WTC11 (cell line): ENCODE data around the gene NOD1. TPM values are rescaled to one million over a fixed set of nuclear protein-coding genes. Genes with fewer than 3 reads are reported as not detected.
A peak's percentile ranks its signal among the peaks of the same experiment; 100 is the strongest.

Source experiments
- ATAC-seq: fragments of 200-7000 bp; cut with Tn5 transposase; 2 replicates; pipeline ENCODE4 v1.10.0; 2021; ENCODE audit warnings: mild to moderate bottlenecking, moderate library complexity
- CTCF ChIA-PET: fragments of 300-600 bp; sonication (Branson Sonifier 250); formaldehyde crosslinking; loops from one replicate; lab custom pipeline; 2021; ENCODE audit warnings: antibody characterized with exemption; lab: Charles Lee
- POLR2A ChIA-PET: fragments of 350-600 bp; sonication (Branson Sonifier 250); formaldehyde crosslinking; loops from one replicate; lab custom pipeline; 2021; ENCODE audit warnings: antibody characterized with exemption; lab: Charles Lee
- DNase-seq: peaks from one replicate; pipeline ENCODE4 v3.0.0; 2021; ENCODE audit warnings: low spot score
- H3K27ac Mint-ChIP-seq: 2 replicates; pipeline ENCODE4 v1.8.0; 2021; ENCODE audit warnings: mixed read lengths
- H3K27me3 Mint-ChIP-seq: 2 replicates; pipeline ENCODE4 v1.8.0; 2021; ENCODE audit warnings: low read depth, mild to moderate bottlenecking, moderate library complexity, mixed read lengths
- H3K36me3 Mint-ChIP-seq: 2 replicates; pipeline ENCODE4 v1.8.0; 2021; ENCODE audit warnings: mixed read lengths
- H3K4me1 Mint-ChIP-seq: 2 replicates; pipeline ENCODE4 v1.8.0; 2022; ENCODE audit warnings: mixed read lengths
- H3K4me3 Mint-ChIP-seq: 2 replicates; pipeline ENCODE4 v1.8.0; 2021; ENCODE audit warnings: mild to moderate bottlenecking, moderate library complexity, mixed read lengths
- H3K9me3 Mint-ChIP-seq: 2 replicates; pipeline ENCODE4 v1.8.0; 2021; ENCODE audit warnings: mixed read lengths
- EMX1 ChIP-seq: fragments of 250-450 bp; sonication (Bioruptor Pico); IDR thresholded peaks from 2 replicates; pipeline ENCODE4 v1.8.0; 2021; ENCODE audit warnings: mild to moderate bottlenecking
- ESRRA ChIP-seq: sonication (generic); formaldehyde crosslinking; IDR thresholded peaks from 2 replicates; pipeline ENCODE4 v1.8.1; 2022; ENCODE audit warnings: mild to moderate bottlenecking, missing genetic modification reagents, borderline replicate concordance
- FOXK1 ChIP-seq: sonication (generic); formaldehyde crosslinking; IDR thresholded peaks from 2 replicates; pipeline ENCODE4 v1.8.0; 2022; ENCODE audit warnings: mild to moderate bottlenecking, moderate library complexity, missing genetic modification reagents
- JAZF1 ChIP-seq: fragments of 250-450 bp; sonication (Bioruptor Pico); IDR thresholded peaks from 2 replicates; pipeline ENCODE4 v1.9.0; 2021; ENCODE audit warnings: moderate library complexity, mild to moderate bottlenecking, inconsistent platforms
- OVOL2 ChIP-seq: fragments of 250-450 bp; sonication (Bioruptor Pico); IDR thresholded peaks from 2 replicates; pipeline ENCODE4 v1.9.0; 2021; ENCODE audit warnings: mild to moderate bottlenecking, borderline replicate concordance
- SP1 ChIP-seq: sonication (generic); formaldehyde crosslinking; conservative IDR thresholded peaks from 2 replicates; pipeline ENCODE4 v1.8.1; 2022; ENCODE audit warnings: missing genetic modification reagents
- TCF7 ChIP-seq: sonication (generic); formaldehyde crosslinking; IDR thresholded peaks from 2 replicates; pipeline ENCODE4 v1.8.0; 2022; ENCODE audit warnings: mild to moderate bottlenecking, low read depth, missing genetic modification reagents, moderate library complexity
- TEAD4 ChIP-seq: sonication (generic); formaldehyde crosslinking; IDR thresholded peaks from 2 replicates; pipeline ENCODE4 v1.8.0; 2022; ENCODE audit warnings: mild to moderate bottlenecking, missing genetic modification reagents
- ZNF138 ChIP-seq: sonication (generic); formaldehyde crosslinking; conservative IDR thresholded peaks from 2 replicates; pipeline ENCODE4 v1.8.1; 2022; ENCODE audit warnings: mild to moderate bottlenecking, moderate library complexity, missing genetic modification reagents
- ZNF263 ChIP-seq: sonication (generic); formaldehyde crosslinking; IDR thresholded peaks from 2 replicates; pipeline ENCODE4 v1.8.1; 2022; ENCODE audit warnings: low read depth, mild to moderate bottlenecking, moderate library complexity, missing genetic modification reagents
- total RNA-seq: library from RNA; stranded (reverse); gene quantifications from 3 replicates; pipeline ENCODE4 v1.2.3, GENCODE V29; 2021
- TF ChIP-seq, protein P1 (sequence below): sonication (generic); formaldehyde crosslinking; IDR thresholded peaks from 2 replicates; pipeline ENCODE4 v1.8.0; 2023; ENCODE audit warnings: mild to moderate bottlenecking, missing genetic modification reagents
- TF ChIP-seq, protein P2 (sequence below): fragments of 250-450 bp; sonication (Bioruptor Pico); IDR thresholded peaks from 2 replicates; pipeline ENCODE4 v1.9.0; 2021; ENCODE audit warnings: mild to moderate bottlenecking
- TF ChIP-seq, protein P3 (sequence below): sonication (generic); formaldehyde crosslinking; IDR thresholded peaks from 2 replicates; pipeline ENCODE4 v1.8.1; 2022; ENCODE audit warnings: low read depth, mild to moderate bottlenecking, moderate library complexity, missing genetic modification reagents, borderline replicate concordance
- TF ChIP-seq, protein P4 (sequence below): sonication (generic); formaldehyde crosslinking; IDR thresholded peaks from 2 replicates; pipeline ENCODE4 v1.8.1; 2023; ENCODE audit warnings: mild to moderate bottlenecking, missing genetic modification reagents
- TF ChIP-seq, protein P5 (sequence below): sonication (generic); formaldehyde crosslinking; IDR thresholded peaks from 2 replicates; pipeline ENCODE4 v1.8.0; 2023; ENCODE audit warnings: missing genetic modification reagents, mild to moderate bottlenecking, borderline replicate concordance

Gene NOD1
- total RNA-seq, 1 experiment from 2014 or later = 6.4 TPM

DNA sequence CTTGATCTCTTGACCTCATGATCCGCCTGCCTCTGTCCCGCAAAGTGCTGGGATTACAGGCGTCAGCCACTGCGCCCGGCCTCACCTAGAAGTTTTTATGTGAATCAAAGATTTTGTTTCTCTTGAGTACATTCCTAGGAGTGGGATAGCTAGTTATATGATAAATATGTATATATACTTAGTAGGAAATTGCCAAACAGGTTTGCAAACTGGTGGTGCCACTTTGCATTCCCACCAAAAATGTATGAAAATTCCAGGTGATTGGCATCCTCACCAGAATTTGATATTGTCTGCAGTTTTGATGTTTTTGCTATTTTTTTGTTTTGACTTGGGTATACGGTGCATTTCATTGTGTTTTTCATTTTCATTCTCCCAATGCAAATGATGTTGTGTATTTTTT, 86.8 kb downstream of the NOD1 start (continued):
- TF ChIP-seq, protein P1, sequence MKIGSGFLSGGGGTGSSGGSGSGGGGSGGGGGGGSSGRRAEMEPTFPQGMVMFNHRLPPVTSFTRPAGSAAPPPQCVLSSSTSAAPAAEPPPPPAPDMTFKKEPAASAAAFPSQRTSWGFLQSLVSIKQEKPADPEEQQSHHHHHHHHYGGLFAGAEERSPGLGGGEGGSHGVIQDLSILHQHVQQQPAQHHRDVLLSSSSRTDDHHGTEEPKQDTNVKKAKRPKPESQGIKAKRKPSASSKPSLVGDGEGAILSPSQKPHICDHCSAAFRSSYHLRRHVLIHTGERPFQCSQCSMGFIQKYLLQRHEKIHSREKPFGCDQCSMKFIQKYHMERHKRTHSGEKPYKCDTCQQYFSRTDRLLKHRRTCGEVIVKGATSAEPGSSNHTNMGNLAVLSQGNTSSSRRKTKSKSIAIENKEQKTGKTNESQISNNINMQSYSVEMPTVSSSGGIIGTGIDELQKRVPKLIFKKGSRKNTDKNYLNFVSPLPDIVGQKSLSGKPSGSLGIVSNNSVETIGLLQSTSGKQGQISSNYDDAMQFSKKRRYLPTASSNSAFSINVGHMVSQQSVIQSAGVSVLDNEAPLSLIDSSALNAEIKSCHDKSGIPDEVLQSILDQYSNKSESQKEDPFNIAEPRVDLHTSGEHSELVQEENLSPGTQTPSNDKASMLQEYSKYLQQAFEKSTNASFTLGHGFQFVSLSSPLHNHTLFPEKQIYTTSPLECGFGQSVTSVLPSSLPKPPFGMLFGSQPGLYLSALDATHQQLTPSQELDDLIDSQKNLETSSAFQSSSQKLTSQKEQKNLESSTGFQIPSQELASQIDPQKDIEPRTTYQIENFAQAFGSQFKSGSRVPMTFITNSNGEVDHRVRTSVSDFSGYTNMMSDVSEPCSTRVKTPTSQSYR (CRISPR knock-in tag) = no peak
- TF ChIP-seq JAZF1 = no peak

DNA sequence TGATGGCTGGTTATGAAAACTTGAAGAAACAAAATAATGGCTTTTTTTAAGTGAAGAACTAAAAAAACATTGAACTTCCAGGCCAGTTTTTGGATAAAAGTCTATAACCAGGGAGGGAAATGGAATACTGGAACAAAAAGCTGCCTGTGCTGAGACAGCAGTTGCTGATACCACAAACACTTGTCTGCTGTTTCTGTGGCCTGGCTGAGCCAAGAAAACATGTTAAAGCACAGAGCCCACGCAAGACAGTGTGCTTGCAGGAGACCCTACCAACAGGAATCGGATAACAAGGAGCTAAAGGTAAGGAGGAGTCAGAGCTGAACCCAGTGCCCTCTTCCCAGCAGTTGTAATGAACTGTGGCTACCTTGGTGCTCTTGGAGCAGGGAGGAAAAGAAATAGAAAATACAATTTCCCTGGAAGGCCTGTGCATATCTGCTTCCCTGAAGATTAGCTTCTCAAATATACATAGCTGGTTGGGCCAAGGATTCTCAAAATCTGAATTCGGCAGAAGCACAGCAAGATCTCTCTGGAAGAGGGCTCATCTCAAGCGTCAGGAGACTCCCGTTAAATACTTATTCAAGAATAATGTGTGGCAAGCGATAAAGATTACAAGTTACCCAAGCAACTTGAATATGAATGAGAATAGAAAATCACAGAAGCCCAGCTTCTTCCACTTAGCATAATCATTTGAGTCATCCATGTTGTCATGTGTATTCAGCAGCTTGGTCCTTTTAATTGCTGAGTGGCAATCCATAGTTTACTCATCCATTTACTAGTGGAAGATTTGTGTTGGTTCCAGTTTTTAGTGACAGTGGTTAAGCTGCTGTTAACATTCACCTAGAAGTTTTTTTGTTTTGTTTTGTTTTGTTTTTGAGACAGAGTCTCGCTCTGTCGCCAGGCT, 87.6 kb downstream of the NOD1 start:
- POLR2A ChIA-PET = no interaction called here
- H3K36me3 Mint-ChIP-seq = no peaks in the 10 kb centered on the region

DNA sequence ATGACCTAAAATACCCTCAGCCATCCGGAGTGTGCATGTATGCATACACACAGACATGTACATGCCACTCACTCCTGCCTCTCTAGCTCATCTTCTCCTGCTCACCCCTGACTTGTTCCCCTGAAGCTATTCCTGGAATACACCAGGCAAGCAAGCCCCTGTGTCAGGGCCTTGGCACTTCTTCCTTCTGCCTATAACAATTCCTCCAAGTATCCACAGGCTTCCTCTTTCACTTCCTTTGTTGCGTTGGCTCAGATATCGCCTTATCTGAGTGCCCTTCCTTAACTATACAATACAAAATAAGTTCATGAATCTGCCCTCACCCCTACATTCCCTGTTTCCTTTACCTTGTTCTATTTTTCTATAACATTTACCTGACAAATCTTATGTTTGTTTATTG, 88.8 kb downstream of the NOD1 start:
- Mint-ChIP-seq H3K4me1 (peaks cover 19% of the 10 kb centered on the region), H3K4me3 (no peak overlapping the region), H3K27ac (no peak overlapping the region), H3K36me3 (no peaks in the 10 kb centered on the region), H3K9me3 (no peaks in the 10 kb centered on the region), H3K27me3 (no peaks in the 10 kb centered on the region)
- TF ChIP-seq, protein P2, sequence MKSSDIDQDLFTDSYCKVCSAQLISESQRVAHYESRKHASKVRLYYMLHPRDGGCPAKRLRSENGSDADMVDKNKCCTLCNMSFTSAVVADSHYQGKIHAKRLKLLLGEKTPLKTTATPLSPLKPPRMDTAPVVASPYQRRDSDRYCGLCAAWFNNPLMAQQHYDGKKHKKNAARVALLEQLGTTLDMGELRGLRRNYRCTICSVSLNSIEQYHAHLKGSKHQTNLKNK = no peak
- no peak for TF ChIP-seq ESRRA (CRISPR knock-in tag)
- no peak for TF ChIP-seq TCF7 (CRISPR knock-in tag)
- TF ChIP-seq ZNF263 (CRISPR knock-in tag) = no peak
- TF ChIP-seq ZNF138 = no peak
- no peak for TF ChIP-seq FOXK1 (CRISPR knock-in tag)
- TF ChIP-seq OVOL2 (CRISPR knock-in tag) = no peak
- TF ChIP-seq, protein P3, sequence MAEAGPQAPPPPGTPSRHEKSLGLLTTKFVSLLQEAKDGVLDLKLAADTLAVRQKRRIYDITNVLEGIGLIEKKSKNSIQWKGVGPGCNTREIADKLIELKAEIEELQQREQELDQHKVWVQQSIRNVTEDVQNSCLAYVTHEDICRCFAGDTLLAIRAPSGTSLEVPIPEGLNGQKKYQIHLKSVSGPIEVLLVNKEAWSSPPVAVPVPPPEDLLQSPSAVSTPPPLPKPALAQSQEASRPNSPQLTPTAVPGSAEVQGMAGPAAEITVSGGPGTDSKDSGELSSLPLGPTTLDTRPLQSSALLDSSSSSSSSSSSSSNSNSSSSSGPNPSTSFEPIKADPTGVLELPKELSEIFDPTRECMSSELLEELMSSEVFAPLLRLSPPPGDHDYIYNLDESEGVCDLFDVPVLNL (CRISPR knock-in tag) = no peak
- no peak for TF ChIP-seq TEAD4
- DNase-seq = no peak
- ChIA-PET CTCF (no interaction called here), POLR2A (no interaction called here)
- ATAC-seq = no peak

More for the DNA sequence above, 87.6 kb downstream of the NOD1 start:
- Mint-ChIP-seq H3K27me3 (no peaks in the 10 kb centered on the region), H3K9me3 (no peaks in the 10 kb centered on the region), H3K4me3 (no peak overlapping the region), H3K4me1 (peaks cover 30% of the 10 kb centered on the region), H3K27ac (0 out of 2 replicates have a peak overlapping the region, but pooled peaks have one; percentile 14)
- ATAC-seq = peak; percentile 48
- no peak for DNase-seq
- TF ChIP-seq, protein P4, sequence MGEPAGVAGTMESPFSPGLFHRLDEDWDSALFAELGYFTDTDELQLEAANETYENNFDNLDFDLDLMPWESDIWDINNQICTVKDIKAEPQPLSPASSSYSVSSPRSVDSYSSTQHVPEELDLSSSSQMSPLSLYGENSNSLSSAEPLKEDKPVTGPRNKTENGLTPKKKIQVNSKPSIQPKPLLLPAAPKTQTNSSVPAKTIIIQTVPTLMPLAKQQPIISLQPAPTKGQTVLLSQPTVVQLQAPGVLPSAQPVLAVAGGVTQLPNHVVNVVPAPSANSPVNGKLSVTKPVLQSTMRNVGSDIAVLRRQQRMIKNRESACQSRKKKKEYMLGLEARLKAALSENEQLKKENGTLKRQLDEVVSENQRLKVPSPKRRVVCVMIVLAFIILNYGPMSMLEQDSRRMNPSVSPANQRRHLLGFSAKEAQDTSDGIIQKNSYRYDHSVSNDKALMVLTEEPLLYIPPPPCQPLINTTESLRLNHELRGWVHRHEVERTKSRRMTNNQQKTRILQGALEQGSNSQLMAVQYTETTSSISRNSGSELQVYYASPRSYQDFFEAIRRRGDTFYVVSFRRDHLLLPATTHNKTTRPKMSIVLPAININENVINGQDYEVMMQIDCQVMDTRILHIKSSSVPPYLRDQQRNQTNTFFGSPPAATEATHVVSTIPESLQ = no peak
- TF ChIP-seq, protein P5, sequence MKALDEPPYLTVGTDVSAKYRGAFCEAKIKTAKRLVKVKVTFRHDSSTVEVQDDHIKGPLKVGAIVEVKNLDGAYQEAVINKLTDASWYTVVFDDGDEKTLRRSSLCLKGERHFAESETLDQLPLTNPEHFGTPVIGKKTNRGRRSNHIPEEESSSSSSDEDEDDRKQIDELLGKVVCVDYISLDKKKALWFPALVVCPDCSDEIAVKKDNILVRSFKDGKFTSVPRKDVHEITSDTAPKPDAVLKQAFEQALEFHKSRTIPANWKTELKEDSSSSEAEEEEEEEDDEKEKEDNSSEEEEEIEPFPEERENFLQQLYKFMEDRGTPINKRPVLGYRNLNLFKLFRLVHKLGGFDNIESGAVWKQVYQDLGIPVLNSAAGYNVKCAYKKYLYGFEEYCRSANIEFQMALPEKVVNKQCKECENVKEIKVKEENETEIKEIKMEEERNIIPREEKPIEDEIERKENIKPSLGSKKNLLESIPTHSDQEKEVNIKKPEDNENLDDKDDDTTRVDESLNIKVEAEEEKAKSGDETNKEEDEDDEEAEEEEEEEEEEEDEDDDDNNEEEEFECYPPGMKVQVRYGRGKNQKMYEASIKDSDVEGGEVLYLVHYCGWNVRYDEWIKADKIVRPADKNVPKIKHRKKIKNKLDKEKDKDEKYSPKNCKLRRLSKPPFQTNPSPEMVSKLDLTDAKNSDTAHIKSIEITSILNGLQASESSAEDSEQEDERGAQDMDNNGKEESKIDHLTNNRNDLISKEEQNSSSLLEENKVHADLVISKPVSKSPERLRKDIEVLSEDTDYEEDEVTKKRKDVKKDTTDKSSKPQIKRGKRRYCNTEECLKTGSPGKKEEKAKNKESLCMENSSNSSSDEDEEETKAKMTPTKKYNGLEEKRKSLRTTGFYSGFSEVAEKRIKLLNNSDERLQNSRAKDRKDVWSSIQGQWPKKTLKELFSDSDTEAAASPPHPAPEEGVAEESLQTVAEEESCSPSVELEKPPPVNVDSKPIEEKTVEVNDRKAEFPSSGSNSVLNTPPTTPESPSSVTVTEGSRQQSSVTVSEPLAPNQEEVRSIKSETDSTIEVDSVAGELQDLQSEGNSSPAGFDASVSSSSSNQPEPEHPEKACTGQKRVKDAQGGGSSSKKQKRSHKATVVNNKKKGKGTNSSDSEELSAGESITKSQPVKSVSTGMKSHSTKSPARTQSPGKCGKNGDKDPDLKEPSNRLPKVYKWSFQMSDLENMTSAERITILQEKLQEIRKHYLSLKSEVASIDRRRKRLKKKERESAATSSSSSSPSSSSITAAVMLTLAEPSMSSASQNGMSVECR (CRISPR knock-in tag) = no peak
- TF ChIP-seq TCF7 (CRISPR knock-in tag) = no peak
- TF ChIP-seq SP1 (CRISPR knock-in tag) = no peak
- TF ChIP-seq EMX1 (CRISPR knock-in tag) = no peak
- CTCF ChIA-PET = interaction anchor here (0.8 to 1.5 kb wide), 6 partner anchors 26 to 226 kb away, joined by 3 to 5 read pairs (median 4); no protein-coding TSS in a partner anchor
